OCI-LY7 (cell line): Measurements from ENCODE around the gene PLCZ1. TPM values are rescaled to one million over a fixed set of nuclear protein-coding genes. Genes with fewer than 3 reads are reported as not detected.

Experiments
- BruUV-seq: library from RNA; stranded (reverse); fragments of 400-500 nt; replicated peaks from 2 replicates; lab custom pipeline; 2021; lab: Mats Ljungman, UMichigan
- CTCF ChIA-PET: fragments of 300-600 bp; sonication (Branson Sonifier 250); formaldehyde crosslinking; loops from one replicate; lab custom pipeline; 2022; ENCODE audit warnings: antibody characterized with exemption; ENCODE audit not compliant: unreplicated experiment; lab: Charles Lee
- POLR2A ChIA-PET: fragments of 300-600 bp; sonication (Branson Sonifier 250); formaldehyde crosslinking; loops from one replicate; lab custom pipeline; 2022; ENCODE audit warnings: antibody characterized with exemption; lab: Charles Lee
- DNase-seq: peaks from one replicate; pipeline ENCODE4 v3.0.0-alpha.2; 2015; ENCODE audit warnings: low spot score
- H2AFZ ChIP-seq: fragments of 200-600 bp; sonication (generic), shearing (Covaris generic); 2 replicates; pipeline ENCODE4 v1.6.1; 2014; ENCODE audit warnings: mild to moderate bottlenecking, antibody characterized with exemption, low read length, moderate library complexity
- H3K27ac ChIP-seq: fragments of 200-600 bp; sonication (generic); 2 replicates; pipeline ENCODE4 v1.5.1; 2014; ENCODE audit warnings: mixed run types, low read depth, mild to moderate bottlenecking, moderate library complexity, low read length, inconsistent platforms; ENCODE audit not compliant: poor library complexity, severe bottlenecking
- H3K36me3 ChIP-seq: fragments of 200-600 bp; sonication (generic); 2 replicates; pipeline ENCODE4 v1.6.1; 2014; ENCODE audit warnings: mild to moderate bottlenecking, antibody characterized with exemption, low read length, moderate library complexity, mixed read lengths; ENCODE audit not compliant: insufficient read depth
- H3K4me1 ChIP-seq: fragments of 200-600 bp; sonication (generic); 2 replicates; pipeline ENCODE4 v1.5.1; 2014; ENCODE audit warnings: mild to moderate bottlenecking, low read length; ENCODE audit not compliant: insufficient read depth, poor library complexity, severe bottlenecking
- H3K4me2 ChIP-seq: fragments of 200-600 bp; sonication (generic); 2 replicates; pipeline ENCODE4 v1.6.1; 2014; ENCODE audit warnings: mild to moderate bottlenecking, low read length
- H3K4me3 ChIP-seq: fragments of 200-600 bp; sonication (generic); 2 replicates; pipeline ENCODE4 v1.5.1; 2014; ENCODE audit warnings: mild to moderate bottlenecking, low read depth, low read length; ENCODE audit not compliant: poor library complexity, severe bottlenecking
- H3K79me2 ChIP-seq: fragments of 200-600 bp; sonication (generic); 2 replicates; pipeline ENCODE4 v1.6.1; 2016; ENCODE audit warnings: low read depth, mild to moderate bottlenecking, low read length, moderate library complexity, mixed read lengths; ENCODE audit not compliant: insufficient read depth
- H3K9me2 ChIP-seq: fragments of 200-600 bp; sonication (generic); 2 replicates; pipeline ENCODE4 v1.6.1; 2016; ENCODE audit warnings: mild to moderate bottlenecking, low read length, mixed read lengths; ENCODE audit not compliant: insufficient read depth
- H3K9me3 ChIP-seq: fragments of 200-600 bp; sonication (generic); 2 replicates; pipeline ENCODE4 v1.6.1; 2014; ENCODE audit warnings: mild to moderate bottlenecking, mixed run types, low read length, mixed read lengths
- H4K20me1 ChIP-seq: fragments of 200-600 bp; sonication (generic); 2 replicates; pipeline ENCODE4 v1.6.1; 2014; ENCODE audit warnings: mild to moderate bottlenecking, antibody characterized with exemption, low read length, moderate library complexity, mixed read lengths; ENCODE audit not compliant: insufficient read depth
- CTCF ChIP-seq: fragments of 200-600 bp; sonication (generic); conservative IDR thresholded peaks from 2 replicates; pipeline ENCODE4 v1.5.1; 2014; ENCODE audit warnings: mild to moderate bottlenecking, antibody characterized with exemption, low read length, moderate library complexity, mixed read lengths
- EZH2phosphoT487 ChIP-seq: fragments of 200-600 bp; sonication (generic); IDR thresholded peaks from 2 replicates; pipeline ENCODE4 v1.6.1; 2018; ENCODE audit warnings: low read depth, borderline replicate concordance, mild to moderate bottlenecking, mixed run types, antibody characterized with exemption, low read length, moderate library complexity, mixed read lengths
- intact Hi-C: fragments of 100-400 bp; cut with micrococcal nuclease; formaldehyde crosslinking; loops from one replicate; pipeline ENCODE4 v1.10.0; 2022; ENCODE audit not compliant: unreplicated experiment
- total RNA-seq, 2 experiments: library from RNA; depleted of rRNA in 1 of 2; stranded (reverse); fragments of >200 nt in 1 of 2; shearing (Covaris generic) in 1 of 2; gene quantifications; 2 replicates each; pipeline ENCODE4 v1.2.3, GENCODE V29; 2014 to 2022

The PLCZ1 gene
- total RNA-seq, 2 experiments from 2014 or later = not detected

- H3K9me2 ChIP-seq = no peaks in the 10 kb centered on the region
- no peak overlapping the region for H3K27ac ChIP-seq
- intact Hi-C loops = no loop called here
- H3K4me3 ChIP-seq = no peak overlapping the region
- POLR2A ChIA-PET = no interaction called here
- no peak overlapping the region for H3K4me2 ChIP-seq
- no peaks in the 10 kb centered on the region for H3K9me3 ChIP-seq
- H3K4me1 ChIP-seq = no peaks in the 10 kb centered on the region
- no peak for TF ChIP-seq CTCF
- no peak for TF ChIP-seq EZH2phosphoT487
- no peaks in the 10 kb centered on the region for H4K20me1 ChIP-seq
- H3K36me3 ChIP-seq = no peaks in the 10 kb centered on the region
- CTCF ChIA-PET = no interaction called here
- BruUV-seq = no TSS peak
- H3K79me2 ChIP-seq = no peaks in the 10 kb centered on the region
- H2AFZ ChIP-seq = no peak overlapping the region
- DNase-seq = no peak
These were observed 103.4 kb downstream of the PLCZ1 start for GRCh38 chr12:18634382-18634781.

Other genes with a start within 250 kb of the PLCZ1 start
- not detected in 2 replicates for gene CAPZA3, start 107 bp upstream of the PLCZ1 start, total RNA-seq (2014; rRNA removed; shearing (Covaris generic))
- gene CAPZA3, start 107 bp upstream of the PLCZ1 start, total RNA-seq (2022) = not detected in 2 replicates